RWPE2 (cell line): ENCODE results near the gene INO80C.

Source experiments
- ATAC-seq: fragments of 200-7000 bp; cut with Tn5 transposase; 3 replicates; pipeline ENCODE4 v1.9.1; 2021; ENCODE audit warnings: low read depth
- DNase-seq: peaks from one replicate; pipeline ENCODE4 v3.0.0-alpha.2; 2020; ENCODE audit warnings: low spot score
- H3K27ac ChIP-seq: fragments of 450-650 bp; 2 replicates; pipeline ENCODE4 v1.5.1; 2017; ENCODE audit warnings: mild to moderate bottlenecking; ENCODE audit not compliant: poor library complexity, severe bottlenecking
- H3K27me3 ChIP-seq: fragments of 250-450 bp; sonication (Bioruptor Pico); 2 replicates; pipeline ENCODE4 v1.5.1; 2021; ENCODE audit warnings: mild to moderate bottlenecking, moderate library complexity; ENCODE audit not compliant: insufficient read depth, poor library complexity, severe bottlenecking
- H3K36me3 ChIP-seq: fragments of 250-450 bp; sonication (Bioruptor Pico); 2 replicates; pipeline ENCODE4 v1.5.1; 2020; ENCODE audit warnings: low read depth, mild to moderate bottlenecking, moderate library complexity
- H3K4me1 ChIP-seq: fragments of 250-450 bp; sonication (Bioruptor Pico); 2 replicates; pipeline ENCODE4 v1.5.1; 2021; ENCODE audit warnings: mild to moderate bottlenecking, moderate library complexity; ENCODE audit not compliant: insufficient read depth, poor library complexity, severe bottlenecking
- H3K4me3 ChIP-seq: fragments of 250-450 bp; sonication (Bioruptor Pico); 2 replicates; pipeline ENCODE4 v1.5.1; 2021; ENCODE audit warnings: mild to moderate bottlenecking, moderate library complexity; ENCODE audit not compliant: severe bottlenecking
- H3K9me3 ChIP-seq: fragments of 250-450 bp; sonication (Bioruptor Pico); 2 replicates; pipeline ENCODE4 v1.5.1; 2021; ENCODE audit warnings: mild to moderate bottlenecking, moderate library complexity; ENCODE audit not compliant: severe bottlenecking
- CTCF ChIP-seq: fragments of 450-650 bp; IDR thresholded peaks from one replicate; pipeline ENCODE4 v1.5.1; 2017; ENCODE audit warnings: mild to moderate bottlenecking, moderate library complexity; ENCODE audit not compliant: poor library complexity, severe bottlenecking

Gene INO80C

DNA sequence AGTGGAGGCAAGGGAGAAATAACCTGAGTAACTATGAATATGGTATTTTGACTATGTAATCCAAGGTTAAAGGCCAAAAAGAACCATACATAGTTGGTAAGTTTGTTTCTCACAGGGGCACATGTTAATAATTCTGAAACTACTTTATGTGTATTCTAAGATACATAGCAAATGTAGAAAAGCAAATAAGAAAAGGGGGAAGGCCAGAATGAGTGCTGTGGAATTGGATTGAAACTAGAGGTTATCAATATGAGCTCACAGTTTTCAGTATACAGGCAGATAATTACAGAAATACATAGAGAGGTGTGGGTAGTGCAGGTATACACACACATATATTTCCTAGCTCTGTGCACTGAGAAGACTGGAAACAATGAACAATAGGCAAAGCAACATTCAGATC, 13.7 kb downstream of the INO80C start:
- H3K4me1 ChIP-seq = peaks cover 16% of the 10 kb centered on the region
- H3K4me3 ChIP-seq = no peak overlapping the region
- no peak for DNase-seq
- H3K9me3 ChIP-seq = no peaks in the 10 kb centered on the region
- no peaks in the 10 kb centered on the region for H3K36me3 ChIP-seq
- no peaks in the 10 kb centered on the region for H3K27me3 ChIP-seq
- TF ChIP-seq CTCF = no peak
- no peak overlapping the region for H3K27ac ChIP-seq
- no peak for ATAC-seq

DNA sequence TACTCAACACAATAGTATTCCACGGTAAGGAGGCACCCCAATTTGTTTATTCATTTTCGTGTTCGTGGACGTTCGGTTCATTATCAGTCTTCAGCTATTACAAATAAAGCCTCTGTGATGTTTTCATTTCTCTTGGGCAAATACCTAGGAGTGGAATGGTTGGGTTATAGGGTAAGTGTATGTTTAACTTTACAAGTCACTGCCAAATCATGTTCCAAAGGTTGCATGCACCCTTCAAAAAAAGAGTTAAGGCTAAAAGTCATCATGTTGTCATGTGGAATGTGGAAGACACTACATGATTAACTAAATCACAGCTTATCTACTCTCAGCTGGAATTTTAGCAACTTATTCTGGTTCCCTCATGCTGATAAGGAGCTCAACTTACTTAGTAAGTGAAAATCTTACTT, 15.8 kb downstream of the INO80C start:
- Histone ChIP-seq H3K36me3 (peaks cover 8% of the 10 kb centered on the region), H3K9me3 (no peaks in the 10 kb centered on the region), H3K27me3 (no peaks in the 10 kb centered on the region), H3K27ac (no peak overlapping the region), H3K4me1 (peaks cover 25% of the 10 kb centered on the region), H3K4me3 (no peak overlapping the region)
- DNase-seq (no peak), ATAC-seq (no peak)
- TF ChIP-seq CTCF = no peak

DNA sequence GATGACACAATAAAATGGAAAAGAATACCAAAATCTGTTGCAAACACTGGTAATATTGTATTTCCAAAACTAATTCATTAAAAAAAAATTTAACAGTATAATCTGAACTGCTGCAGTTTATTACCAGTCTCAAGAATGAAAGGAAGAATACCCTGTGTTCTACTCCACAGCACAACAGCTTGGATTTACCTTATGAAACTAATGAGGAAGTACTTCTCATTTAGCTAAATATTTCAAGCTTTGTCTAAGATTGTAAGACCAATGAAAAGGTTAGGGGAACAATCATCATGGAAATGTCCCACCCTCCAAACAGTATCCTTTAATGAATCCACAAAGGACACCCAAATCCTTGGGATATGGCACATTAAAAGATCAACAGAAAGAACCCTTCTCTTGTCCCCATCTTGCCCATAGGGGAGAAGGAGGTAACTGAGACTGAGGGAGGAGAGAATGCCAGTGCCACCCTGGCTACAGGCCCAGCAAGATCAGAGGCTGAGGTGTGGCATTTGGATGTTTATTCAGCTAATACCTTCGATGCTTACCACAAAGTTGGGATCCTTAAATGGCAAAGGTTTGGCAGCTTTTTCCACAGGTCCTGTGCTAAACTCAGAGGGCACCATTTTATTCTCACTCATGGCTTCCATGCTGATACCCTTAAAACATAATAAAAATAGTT, 17.7 kb downstream of the INO80C start:
- H3K27ac ChIP-seq = peak overlapping the region; percentile 97

DNA sequence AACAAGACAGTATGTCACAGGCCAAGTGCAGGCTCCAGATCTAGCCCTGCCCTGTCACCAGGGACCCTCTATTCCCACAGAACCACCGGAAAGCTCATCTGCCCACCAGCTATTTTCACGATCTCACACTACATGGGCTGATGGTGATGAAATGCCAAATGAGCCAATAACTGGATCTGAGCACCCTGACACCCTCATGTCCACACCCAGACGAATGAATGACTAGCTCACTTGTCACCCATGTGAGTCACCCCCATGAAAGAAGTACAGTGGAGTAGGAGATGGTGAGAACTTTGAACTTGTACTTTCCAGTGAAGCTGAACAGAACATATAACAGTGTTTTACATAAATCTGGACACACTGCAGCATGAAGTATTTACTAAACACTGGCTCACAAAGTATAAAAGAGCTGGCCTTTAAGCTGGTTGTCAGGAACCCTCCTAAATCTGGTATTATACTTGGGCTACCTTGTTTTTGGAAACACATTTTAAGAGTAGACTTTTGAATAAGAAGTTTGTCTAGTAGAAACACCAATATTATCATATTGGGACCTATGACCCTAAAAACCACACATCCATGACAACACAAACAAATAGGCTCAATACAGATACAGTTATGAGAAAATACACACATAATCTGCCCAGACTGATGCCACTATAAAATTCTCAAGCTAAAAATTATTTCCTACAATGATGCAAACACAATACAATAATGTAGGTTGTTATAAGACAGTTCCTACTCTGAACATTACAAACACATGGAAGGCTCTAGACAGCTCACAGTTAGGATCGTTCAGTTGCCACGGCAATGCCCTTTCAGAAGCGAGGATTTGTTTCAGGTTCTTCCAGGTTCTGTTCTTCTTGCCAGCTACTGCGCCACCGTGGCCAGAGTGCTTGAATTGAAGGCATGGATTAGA, 19.0 kb downstream of the INO80C start:
- H3K4me1 ChIP-seq = peaks cover 39% of the 10 kb centered on the region
- peak overlapping the region; percentile 23 for H3K4me3 ChIP-seq
- TF ChIP-seq CTCF = no peak
- H3K36me3 ChIP-seq = peaks cover 37% of the 10 kb centered on the region
- DNase-seq = peak; percentile 80
- peaks cover 4% of the 10 kb centered on the region for H3K9me3 ChIP-seq
- ATAC-seq = peak; percentile 96
- no peaks in the 10 kb centered on the region for H3K27me3 ChIP-seq
- H3K27ac ChIP-seq = peak overlapping the region; percentile 97

More for the DNA sequence above, 17.7 kb downstream of the INO80C start:
- DNase-seq = no peak
- H3K4me1 ChIP-seq = peaks cover 39% of the 10 kb centered on the region
- ATAC-seq = no peak
- H3K27me3 ChIP-seq = no peaks in the 10 kb centered on the region
- TF ChIP-seq CTCF = no peak
- H3K36me3 ChIP-seq = peaks cover 26% of the 10 kb centered on the region
- no peak overlapping the region for H3K4me3 ChIP-seq
- no peaks in the 10 kb centered on the region for H3K9me3 ChIP-seq
